H9 (cell line): ENCODE measurements around the gene CCDC57. TPM values are rescaled to one million over a fixed set of nuclear protein-coding genes. Genes with fewer than 3 reads are reported as not detected.

Experiments
- DNase-seq: peaks from one replicate; pipeline ENCODE4 v3.0.0-alpha.2; 2017
- H2AFZ ChIP-seq: one replicate; pipeline ENCODE4 v1.6.1; 2013; ENCODE audit warnings: mild to moderate bottlenecking, low read length, control low read depth, moderate library complexity
- H2AK5ac ChIP-seq: 2 replicates; pipeline ENCODE4 v1.6.1; 2013; ENCODE audit warnings: low read length, control low read depth, mixed read lengths; ENCODE audit not compliant: insufficient read length
- H2BK120ac ChIP-seq: one replicate; pipeline ENCODE4 v1.6.1; 2013; ENCODE audit warnings: low read depth, mild to moderate bottlenecking, low read length, control low read depth, inconsistent platforms; ENCODE audit not compliant: poor library complexity, severe bottlenecking
- H2BK12ac ChIP-seq: 2 replicates; pipeline ENCODE4 v1.6.1; 2013; ENCODE audit warnings: low read length, control low read depth, mixed read lengths, low read depth; ENCODE audit not compliant: insufficient read length
- H2BK15ac ChIP-seq: 2 replicates; pipeline ENCODE4 v1.6.1; 2013; ENCODE audit warnings: low read depth, low read length, control low read depth
- H2BK20ac ChIP-seq: one replicate; pipeline ENCODE4 v1.6.1; 2013; ENCODE audit warnings: low read depth, mild to moderate bottlenecking, low read length, control low read depth, inconsistent platforms; ENCODE audit not compliant: poor library complexity, severe bottlenecking
- H2BK5ac ChIP-seq: 2 replicates; pipeline ENCODE4 v1.6.1; 2013; ENCODE audit warnings: low read length, control low read depth, mixed read lengths; ENCODE audit not compliant: insufficient read length
- H3K14ac ChIP-seq: 2 replicates; pipeline ENCODE4 v1.6.1; 2013; ENCODE audit warnings: low read length, control low read depth; ENCODE audit not compliant: insufficient read depth
- H3K18ac ChIP-seq: 2 replicates; pipeline ENCODE4 v1.6.1; 2013; ENCODE audit warnings: low read depth, mild to moderate bottlenecking, mixed read lengths, low read length, control low read depth; ENCODE audit not compliant: insufficient read length
- H3K23ac ChIP-seq: 2 replicates; pipeline ENCODE4 v1.6.1; 2013; ENCODE audit warnings: low read length, control low read depth, mixed read lengths, low read depth; ENCODE audit not compliant: insufficient read length
- H3K23me2 ChIP-seq: 2 replicates; pipeline ENCODE4 v1.6.1; 2013; ENCODE audit warnings: low read depth, mild to moderate bottlenecking, mixed read lengths, low read length, control low read depth; ENCODE audit not compliant: insufficient read length, poor library complexity, severe bottlenecking
- H3K27ac ChIP-seq: 2 replicates; pipeline ENCODE4 v1.5.1; 2013; ENCODE audit warnings: low read length, control low read depth, mixed read lengths, low read depth; ENCODE audit not compliant: insufficient read length
- H3K27me3 ChIP-seq: 2 replicates; pipeline ENCODE4 v1.6.1; 2013; ENCODE audit warnings: low read length, control low read depth, inconsistent platforms; ENCODE audit not compliant: insufficient read depth
- H3K4ac ChIP-seq: 2 replicates; pipeline ENCODE4 v1.6.1; 2013; ENCODE audit warnings: low read depth, mild to moderate bottlenecking, control low read depth, inconsistent platforms, low read length, moderate library complexity
- H3K4me1 ChIP-seq: 2 replicates; pipeline ENCODE4 v1.6.1; 2013; ENCODE audit warnings: low read length, control low read depth, inconsistent platforms; ENCODE audit not compliant: insufficient read depth
- H3K4me2 ChIP-seq: 2 replicates; pipeline ENCODE4 v1.6.1; 2013; ENCODE audit warnings: low read length, control low read depth, mixed read lengths; ENCODE audit not compliant: insufficient read length, insufficient read depth
- H3K56ac ChIP-seq: 2 replicates; pipeline ENCODE4 v1.6.1; 2013; ENCODE audit warnings: low read depth, mild to moderate bottlenecking, mixed read lengths, low read length, control low read depth; ENCODE audit not compliant: insufficient read length
- H3K79me1 ChIP-seq: 2 replicates; pipeline ENCODE4 v1.6.1; 2013; ENCODE audit warnings: low read depth, mild to moderate bottlenecking, moderate library complexity, low read length, control low read depth, inconsistent platforms; ENCODE audit not compliant: insufficient read depth, poor library complexity, severe bottlenecking
- H3K79me2 ChIP-seq: 2 replicates; pipeline ENCODE4 v1.6.1; 2013; ENCODE audit warnings: low read length, control low read depth, inconsistent platforms; ENCODE audit not compliant: insufficient read depth
- H3K9ac ChIP-seq: 2 replicates; pipeline ENCODE4 v1.6.1; 2013; ENCODE audit warnings: low read length, control low read depth, mixed read lengths; ENCODE audit not compliant: insufficient read length; ENCODE audit errors: extremely low read depth
- H3K9me3 ChIP-seq: one replicate; pipeline ENCODE4 v1.6.1; 2013; ENCODE audit warnings: low read depth, low read length, inconsistent platforms; ENCODE audit not compliant: control insufficient read depth
- H3T11ph ChIP-seq: one replicate; pipeline ENCODE4 v1.6.1; 2013; ENCODE audit warnings: mild to moderate bottlenecking, low read length, control low read depth, inconsistent platforms
- H4K20me1 ChIP-seq: one replicate; pipeline ENCODE4 v1.6.1; 2013; ENCODE audit not compliant: control insufficient read depth, insufficient read length, insufficient read depth
- H4K5ac ChIP-seq: 2 replicates; pipeline ENCODE4 v1.6.1; 2013; ENCODE audit warnings: low read depth, mild to moderate bottlenecking, mixed read lengths, low read length, control low read depth; ENCODE audit not compliant: insufficient read length
- H4K8ac ChIP-seq: replicated peaks from 2 replicates; pipeline ENCODE4 v1.6.1; 2013; ENCODE audit warnings: low read length, control low read depth, mixed read lengths, low read depth; ENCODE audit not compliant: insufficient read length
- H4K91ac ChIP-seq: 2 replicates; pipeline ENCODE4 v1.6.1; 2013; ENCODE audit warnings: low read depth, mild to moderate bottlenecking, moderate library complexity, mixed read lengths, low read length, control low read depth; ENCODE audit not compliant: insufficient read length
- H3K27ac Mint-ChIP-seq, 3 experiments: 2 replicates in 2 of 3; 3 replicates in 1 of 3; pipeline ENCODE4 v1.8.0; 2020 to 2021; ENCODE audit warnings: mixed read lengths in 3 of 3, mild to moderate bottlenecking in 1 of 3, moderate library complexity in 1 of 3
- H3K27me3 Mint-ChIP-seq: 2 replicates; pipeline ENCODE4 v1.8.0; 2021; ENCODE audit warnings: low read depth, mild to moderate bottlenecking, moderate library complexity, mixed read lengths
- H3K36me3 Mint-ChIP-seq, 3 experiments: 2 replicates in 2 of 3; 3 replicates in 1 of 3; pipeline ENCODE4 v1.8.0; 2020 to 2021; ENCODE audit warnings: low read depth in 3 of 3, mixed read lengths in 3 of 3; ENCODE audit not compliant: insufficient read depth in 1 of 3
- H3K4me1 Mint-ChIP-seq, 2 experiments: 2 replicates each; pipeline ENCODE4 v1.8.0; 2020; ENCODE audit warnings: mixed read lengths in 2 of 2
- H3K4me3 Mint-ChIP-seq, 2 experiments: 2 replicates in 1 of 2; 3 replicates in 1 of 2; pipeline ENCODE4 v1.8.0; 2020 to 2021; ENCODE audit warnings: mild to moderate bottlenecking in 2 of 2, mixed read lengths in 2 of 2, moderate library complexity in 1 of 2
- H3K9me3 Mint-ChIP-seq, 2 experiments: 2 replicates in 1 of 2; 3 replicates in 1 of 2; pipeline ENCODE4 v1.8.0; 2020; ENCODE audit warnings: mild to moderate bottlenecking in 2 of 2, mixed read lengths in 2 of 2, moderate library complexity in 1 of 2
- CTCF ChIP-seq: fragments of 200-600 bp; sonication (generic); conservative IDR thresholded peaks from 3 replicates; pipeline ENCODE4 v1.8.0; 2021; ENCODE audit warnings: antibody characterized with exemption, mild to moderate bottlenecking
- WGBS: extraction: QIAGEN DNeasy Blood & Tissue Kit; methylation state at CpG from one replicate; pipeline ENCODE4 v1.1.7; 2013; ENCODE audit warnings: missing lambda C conversion rate, low lambda C conversion rate, mixed read lengths; ENCODE audit not compliant: insufficient read length; ENCODE audit errors: extremely low coverage; 5-methylcytosine and 5-hydroxymethylcytosine counted together
- total RNA-seq: library from RNA; stranded (reverse); gene quantifications from 2 replicates; pipeline ENCODE4 v1.2.1, GENCODE V29; 2021

The CCDC57 gene
- total RNA-seq, 1 experiment from 2014 or later, result 11.0 TPM

- H4K8ac ChIP-seq, result no peak overlapping the region
- Mint-ChIP-seq H3K4me3 (no peak overlapping the region), H3K36me3 (peaks cover 8 to 13% (median 12%) of the 10 kb centered on the region in 3 experiments), H3K9me3 (no peaks in the 10 kb centered on the region; a peak in 1 of 5 replicates), H3K27me3 (peaks cover 93% of the 10 kb centered on the region), H3K4me1 (peaks cover 9 to 13% of the 10 kb centered on the region in 2 experiments), H3K27ac (no peak overlapping the region)
- no peak for DNase-seq
- H3K23ac ChIP-seq, result no peak overlapping the region
- H4K5ac ChIP-seq, result no peak overlapping the region
- no peaks in the 10 kb centered on the region for H4K20me1 ChIP-seq
- no peak overlapping the region for H2AFZ ChIP-seq
- WGBS, result no CpG with 5 or more reads among the region's 10 CpGs
- no peak for TF ChIP-seq CTCF
- H2BK5ac ChIP-seq, result no peak overlapping the region
- no peaks in the 10 kb centered on the region for H3K9me3 ChIP-seq
- peaks cover 39% of the 10 kb centered on the region for H3K27me3 ChIP-seq
- H2BK120ac ChIP-seq, result no peak overlapping the region
- H2BK15ac ChIP-seq, result no peak overlapping the region
- no peak overlapping the region for H2BK12ac ChIP-seq
- no peak overlapping the region for H2AK5ac ChIP-seq
- H3K79me2 ChIP-seq, result no peaks in the 10 kb centered on the region
- H3K79me1 ChIP-seq, result no peaks in the 10 kb centered on the region
- H3K23me2 ChIP-seq, result no peaks in the 10 kb centered on the region
- H3K4ac ChIP-seq, result no peak overlapping the region
- no peak overlapping the region for H4K91ac ChIP-seq
- no peak overlapping the region for H3K18ac ChIP-seq
- no peaks in the 10 kb centered on the region for H3K4me1 ChIP-seq
- no peak overlapping the region for H2BK20ac ChIP-seq
- H3K14ac ChIP-seq, result no peak overlapping the region
- H3K27ac ChIP-seq, result no peak overlapping the region
- H3K4me2 ChIP-seq, result no peak overlapping the region
- no peak overlapping the region for H3T11ph ChIP-seq
- no peak overlapping the region for H3K56ac ChIP-seq
- no peak overlapping the region for H3K9ac ChIP-seq
Measured at GRCh38 chr17:82179946-82180475, 32.6 kb downstream of the CCDC57 start.
